GM18867 (cell line): ENCODE data around the gene APRT.
"Not testable (repeated sequence)": the region's sequence is repeated elsewhere in the genome, so short reads cannot be mapped to it uniquely, and the experiment has no call there.

Experiments
- ATAC-seq: cut with Tn5 transposase; IDR thresholded peaks from one replicate; pipeline ENCODE4 v1.9.1; 2021; ENCODE audit warnings: mild to moderate bottlenecking, moderate library complexity; ENCODE audit not compliant: unreplicated experiment

The APRT gene

DNA sequence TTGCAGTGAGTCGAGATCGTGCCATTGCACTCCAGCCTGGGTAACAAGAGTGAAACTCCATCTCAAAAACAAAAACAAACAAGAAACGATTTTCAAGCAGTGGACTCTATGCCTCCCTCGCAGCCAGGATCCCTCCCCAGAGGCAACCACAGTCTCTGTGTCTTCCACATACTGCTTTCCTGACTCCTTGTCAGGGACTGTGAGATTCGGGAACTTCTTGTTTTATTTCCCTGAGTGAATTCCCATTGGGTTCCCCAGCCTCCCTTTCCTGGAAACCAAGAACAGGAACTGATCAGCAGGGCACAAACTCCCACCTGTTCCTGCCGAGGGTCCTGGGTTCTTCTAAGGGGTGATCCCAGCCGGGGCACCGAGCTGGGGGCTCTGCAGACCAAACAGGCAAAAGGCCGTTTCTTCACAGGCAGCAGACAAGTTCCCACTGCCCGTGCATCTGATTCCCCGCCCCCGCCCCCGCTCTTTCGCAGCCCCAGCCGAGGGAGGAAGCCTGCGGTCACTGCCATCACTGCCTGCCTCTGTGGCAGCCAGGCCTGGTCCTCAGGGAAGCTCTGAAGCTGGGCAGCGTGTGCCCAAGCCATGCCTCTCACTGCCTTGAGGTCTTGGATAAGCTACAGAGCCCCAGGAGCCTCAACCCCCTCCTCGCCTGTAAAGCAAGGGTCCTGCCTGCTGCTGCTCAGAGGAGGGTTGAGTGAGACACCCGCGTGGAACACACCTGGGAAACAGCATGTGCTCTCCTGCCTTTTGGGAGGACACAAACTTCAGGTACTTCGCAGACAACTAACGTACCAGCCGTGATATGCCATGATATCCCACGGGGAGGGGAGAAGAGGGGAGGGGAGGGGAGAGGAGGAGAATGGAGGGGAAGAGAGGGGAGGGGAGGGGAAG is 21.2 kb downstream of the APRT start:
- ATAC-seq, result no peak

DNA sequence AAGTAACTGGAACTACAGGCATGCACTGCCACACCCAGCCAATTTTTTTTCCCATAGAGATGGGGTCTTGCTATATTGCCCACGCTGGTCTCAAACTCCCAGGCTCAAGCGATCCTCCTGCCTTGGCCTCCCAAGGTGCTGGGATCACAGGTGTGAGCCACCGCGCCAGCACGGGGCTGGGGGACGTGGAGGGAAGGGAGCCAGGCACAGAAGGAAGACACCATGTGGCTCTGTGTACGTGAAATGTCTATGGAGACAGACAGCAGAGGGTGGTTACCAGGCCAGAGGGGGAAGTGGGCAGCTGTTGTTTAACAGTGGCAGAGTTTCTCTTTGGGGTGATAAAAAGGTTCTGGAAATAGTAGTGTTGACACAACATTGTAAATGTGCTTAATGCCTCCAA is 22.1 kb downstream of the APRT start:
- ATAC-seq, result no peak

DNA sequence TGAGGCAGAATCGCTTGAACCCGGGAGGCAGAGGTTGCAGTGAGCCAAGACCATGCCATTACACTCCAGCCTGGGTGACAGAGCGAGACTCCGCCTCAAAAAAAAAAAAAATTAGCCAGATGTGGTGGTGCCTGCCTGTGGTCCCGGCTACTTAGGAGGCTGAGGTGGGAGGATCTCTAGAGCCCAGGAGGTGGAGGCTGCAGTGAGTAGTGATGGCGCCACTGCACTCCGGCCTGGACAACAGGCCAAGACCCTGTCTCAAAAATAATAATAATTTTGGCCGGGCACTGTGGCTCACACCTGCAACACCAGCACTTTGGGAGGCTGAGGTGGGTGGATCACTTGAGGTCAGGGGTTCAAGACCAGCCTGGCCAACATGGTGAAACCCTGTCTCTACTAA is 23.0 kb downstream of the APRT start:
- not testable (repeated sequence) for ATAC-seq

DNA sequence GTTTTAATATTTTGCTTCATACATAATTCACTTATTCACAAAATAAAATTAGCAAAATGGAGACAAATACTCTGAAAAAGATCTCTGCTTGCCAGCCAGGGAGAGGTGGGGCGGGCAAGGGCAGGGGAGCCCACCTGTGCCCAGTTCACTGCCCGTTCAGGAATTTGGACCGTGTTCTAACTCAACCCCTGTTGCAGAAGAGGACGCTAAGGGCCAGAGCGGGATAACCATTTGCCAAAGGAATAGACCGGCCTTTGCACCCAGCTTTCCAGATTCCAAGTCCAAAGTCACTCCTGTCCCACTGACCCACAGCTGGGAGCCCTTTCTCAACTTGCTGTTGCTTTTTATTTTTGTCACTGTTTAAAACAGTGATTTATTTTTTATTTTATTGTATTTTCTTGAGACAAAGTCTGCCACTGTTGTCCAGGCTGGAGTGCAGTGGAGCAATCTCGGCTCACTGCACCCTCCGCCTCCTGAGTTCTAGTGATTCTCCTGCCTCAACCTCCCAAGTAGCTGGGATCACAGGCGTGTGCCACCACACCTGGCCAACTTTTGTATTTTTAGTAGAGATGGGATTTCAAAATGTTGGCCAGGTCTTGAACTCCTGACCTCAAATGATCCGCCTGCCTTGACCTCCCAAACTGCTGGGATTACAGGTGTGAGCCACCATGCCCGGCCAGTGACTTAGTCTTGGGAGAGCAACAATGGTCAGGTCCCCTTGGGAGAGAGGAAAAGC is 24.0 kb downstream of the APRT start:
- ATAC-seq, result no peak

DNA sequence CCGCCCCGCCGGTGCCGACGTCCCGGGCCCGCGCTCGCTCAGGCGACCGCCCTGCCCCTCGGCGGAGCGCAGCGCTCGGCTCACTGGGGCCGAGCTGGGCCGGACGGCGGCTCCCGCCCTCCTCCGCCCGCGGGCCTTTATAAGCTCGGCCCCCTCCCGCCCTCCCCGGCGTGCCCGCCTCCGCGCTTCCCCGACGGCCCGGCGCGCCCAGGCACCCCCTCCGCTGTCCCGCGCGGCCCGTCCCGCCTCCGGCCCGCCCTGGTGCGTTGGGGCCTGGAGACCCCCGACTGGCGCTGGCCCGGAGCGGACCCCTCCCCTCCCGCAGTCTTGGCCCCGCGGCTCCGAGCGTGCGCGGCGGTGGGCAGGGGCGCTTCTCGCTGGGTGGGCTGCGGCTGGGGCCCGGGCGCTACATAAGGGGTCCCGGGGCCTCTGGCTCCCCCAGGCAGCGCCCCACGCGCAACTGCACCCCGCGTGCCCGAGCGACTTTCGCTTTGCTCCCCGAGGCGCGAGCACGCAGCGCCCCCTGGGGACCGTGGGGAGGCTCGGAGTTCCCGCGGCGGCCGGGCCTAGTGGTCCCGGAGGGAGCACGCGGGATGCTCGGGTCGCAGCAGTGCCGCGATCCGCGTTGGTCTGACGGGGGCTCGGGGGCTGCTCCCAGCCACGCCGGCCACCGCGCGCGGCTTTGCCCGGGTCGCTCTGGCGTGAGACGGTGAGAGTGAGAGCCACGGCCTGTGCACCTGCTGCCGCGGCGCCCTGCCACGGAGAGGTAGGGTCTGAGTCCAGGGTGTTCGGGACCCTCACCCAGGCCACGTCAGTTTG is 26.4 kb downstream of the APRT start, which contains the start of gene PIEZO1:
Gene PIEZO1 (minus strand): TSS at position 115 of the 819 bp plus-strand sequence. CDS start 256 bp downstream, outside the sequence.
- peak; percentile 40 for ATAC-seq

DNA sequence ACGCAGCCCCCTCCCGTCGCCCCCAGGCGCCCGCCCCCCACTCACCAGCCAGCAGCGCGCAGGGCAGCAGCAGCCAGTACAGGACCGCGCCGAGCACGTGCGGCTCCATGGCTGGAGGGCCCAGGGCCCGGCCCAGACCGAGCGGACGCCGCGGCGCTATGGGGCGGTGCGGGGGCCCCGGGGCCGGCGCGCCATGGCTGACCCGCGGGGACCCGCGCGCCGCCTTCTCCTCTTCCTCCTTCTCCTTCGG is 26.9 kb downstream of the APRT start:
- no peak for ATAC-seq

DNA sequence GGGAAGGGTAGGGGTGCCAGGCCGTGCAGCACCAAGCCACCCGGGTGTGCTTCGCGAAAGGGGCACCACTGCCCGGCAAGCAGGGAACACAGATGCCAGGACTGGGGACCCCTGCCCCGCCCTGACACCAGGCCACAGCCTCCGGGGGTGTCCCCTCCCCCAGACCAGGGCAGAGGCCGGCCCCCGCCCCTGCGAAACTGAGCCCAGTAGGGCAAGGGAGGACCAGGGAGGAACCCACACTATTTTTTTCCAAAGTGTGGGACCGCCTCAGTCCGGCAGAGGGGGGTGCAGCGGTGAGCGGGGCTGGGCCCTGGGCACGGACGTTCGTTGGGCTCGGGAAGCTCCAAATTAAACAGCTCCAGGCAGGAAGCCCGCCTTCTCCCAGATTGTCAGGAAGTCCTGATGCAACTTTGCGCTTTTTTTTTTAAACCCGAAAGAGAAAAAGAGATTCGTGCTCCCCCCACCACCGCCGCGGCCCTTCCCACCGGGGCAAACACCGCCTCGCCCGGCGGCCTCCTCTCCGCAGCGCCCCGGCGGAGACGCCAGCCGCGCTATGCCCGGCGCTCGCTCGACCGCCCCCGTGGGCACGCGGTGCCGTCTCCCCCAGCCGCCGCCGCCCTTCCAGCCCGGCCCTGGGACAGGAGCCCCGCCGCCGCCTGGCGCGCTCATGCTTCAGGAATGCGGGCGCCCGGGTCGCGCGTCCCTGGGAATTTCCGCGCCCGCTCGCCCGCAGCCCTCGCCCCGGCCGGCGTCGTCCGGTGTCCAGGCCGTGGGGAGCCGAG is 27.5 kb downstream of the APRT start:
- peak; percentile 7 for ATAC-seq

DNA sequence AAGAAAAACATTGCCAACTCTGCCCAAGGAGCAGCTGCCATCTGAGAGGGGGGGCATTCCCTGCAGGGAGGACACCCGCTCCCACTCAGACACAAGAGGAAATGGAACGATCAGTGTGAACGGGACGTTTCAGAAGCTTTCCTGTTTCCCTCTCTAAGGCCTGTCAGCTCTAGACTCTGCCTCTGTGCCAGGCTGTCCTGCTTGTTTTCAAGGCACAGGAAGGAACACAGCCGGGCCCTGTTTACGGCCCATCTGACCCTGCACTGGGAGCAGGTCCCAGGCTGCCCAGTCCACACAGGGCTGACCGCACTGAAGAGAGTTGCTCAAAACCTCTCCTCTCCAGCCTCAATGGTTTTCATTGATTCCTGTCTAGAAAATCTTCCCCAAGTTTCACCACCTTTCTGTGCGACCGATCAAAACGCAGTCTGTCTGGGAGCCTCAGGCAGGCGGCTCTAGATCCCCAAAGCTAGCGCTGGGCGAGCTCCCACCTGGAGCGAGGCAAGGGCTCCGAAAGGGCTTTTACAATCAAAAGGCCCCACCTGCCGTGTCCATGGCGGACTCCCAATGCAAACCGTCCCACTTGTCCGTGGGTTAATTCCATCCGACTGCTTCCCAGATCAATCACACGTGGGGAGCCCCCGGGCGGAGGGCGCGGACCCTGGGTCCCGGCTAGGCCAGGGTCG is 28.2 kb downstream of the APRT start:
- ATAC-seq, result no peak

DNA sequence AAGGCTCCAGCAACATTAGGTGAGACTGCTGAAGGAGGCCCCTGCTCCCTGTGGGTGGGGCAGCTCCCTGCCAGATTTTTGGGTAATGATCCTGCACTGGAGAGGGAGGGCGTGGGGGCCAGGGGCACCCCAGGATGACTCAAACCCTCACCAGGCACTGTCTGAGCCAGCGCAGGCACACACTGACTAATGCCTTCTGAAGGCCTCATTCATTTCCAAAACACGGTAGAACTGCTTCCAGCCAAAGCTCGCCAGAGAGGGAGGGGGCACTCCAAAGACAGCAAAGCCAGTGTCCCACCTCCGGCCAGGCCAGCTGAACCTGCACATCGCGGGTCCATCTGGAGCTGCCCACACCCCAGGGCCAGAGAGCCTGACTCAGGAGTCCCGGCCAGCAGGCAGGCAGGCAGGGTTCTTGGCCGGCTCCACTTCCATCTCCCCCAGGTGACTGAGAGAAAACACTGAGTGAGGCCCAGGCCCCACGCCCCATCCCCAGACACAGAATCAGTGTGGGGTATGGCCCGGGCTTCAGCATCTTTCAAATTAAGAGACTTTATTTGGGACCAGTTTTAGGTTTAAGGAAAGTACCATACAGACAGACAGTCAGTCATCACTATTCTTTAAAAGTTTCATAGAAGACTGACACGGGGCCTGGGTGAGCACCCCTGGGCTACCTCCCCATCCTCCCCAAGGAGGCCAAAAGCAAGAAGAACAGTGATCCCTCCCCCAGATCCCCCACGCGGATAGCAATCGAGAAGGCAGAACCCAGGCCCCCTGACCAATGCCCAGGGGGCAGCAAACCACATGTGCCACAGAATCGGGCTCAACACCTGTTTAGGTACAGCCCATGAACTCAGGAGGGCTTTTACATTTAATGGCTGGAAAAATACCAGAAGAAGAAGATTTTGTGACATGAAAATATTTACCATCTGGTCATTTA is 29.0 kb downstream of the APRT start:
- no peak for ATAC-seq

DNA sequence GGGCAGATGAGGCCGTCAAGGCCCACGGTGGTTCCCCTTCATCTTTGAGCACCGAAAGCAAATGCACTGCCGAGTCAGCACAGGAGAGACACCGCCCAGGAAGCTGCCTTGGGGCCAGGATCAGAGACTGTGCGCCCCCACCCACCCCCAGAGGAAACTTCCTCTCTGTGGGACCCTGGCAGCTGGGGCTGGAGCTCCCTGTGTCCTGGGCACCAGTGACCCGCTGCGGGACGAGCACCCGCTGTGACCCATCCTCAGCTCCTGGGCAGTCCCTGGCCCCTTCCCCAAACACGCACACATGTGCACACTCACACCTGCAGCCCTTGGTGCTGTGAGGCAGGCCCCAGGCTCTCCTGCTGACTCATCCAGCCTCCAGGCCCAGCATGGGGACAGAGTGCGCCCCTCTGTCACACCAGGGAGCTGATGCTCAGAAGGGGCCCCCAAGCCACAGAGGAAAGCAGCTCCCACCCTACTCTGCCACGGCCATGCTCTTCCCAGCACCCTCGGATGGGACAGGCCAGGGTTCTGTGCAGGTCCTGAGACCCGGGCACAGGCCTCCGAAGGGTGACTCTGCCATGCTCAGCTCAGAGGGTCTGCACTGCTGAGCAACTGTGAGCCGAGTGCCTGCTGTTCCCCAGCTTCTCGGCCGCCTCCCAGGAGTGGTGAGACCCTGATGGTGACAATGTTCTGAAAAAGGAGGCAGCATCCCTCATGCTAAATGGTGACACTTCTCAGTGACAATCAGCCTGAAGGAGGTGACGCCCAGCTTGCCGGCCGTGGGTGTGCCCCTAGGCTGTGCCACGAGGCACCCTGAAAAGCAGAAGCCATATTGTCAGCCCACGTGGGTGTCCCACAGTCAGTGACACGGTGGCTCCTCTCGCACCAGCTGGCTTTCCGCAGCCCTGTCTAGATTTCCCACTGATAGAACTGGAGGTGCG is 30.3 kb downstream of the APRT start:
- no peak for ATAC-seq

DNA sequence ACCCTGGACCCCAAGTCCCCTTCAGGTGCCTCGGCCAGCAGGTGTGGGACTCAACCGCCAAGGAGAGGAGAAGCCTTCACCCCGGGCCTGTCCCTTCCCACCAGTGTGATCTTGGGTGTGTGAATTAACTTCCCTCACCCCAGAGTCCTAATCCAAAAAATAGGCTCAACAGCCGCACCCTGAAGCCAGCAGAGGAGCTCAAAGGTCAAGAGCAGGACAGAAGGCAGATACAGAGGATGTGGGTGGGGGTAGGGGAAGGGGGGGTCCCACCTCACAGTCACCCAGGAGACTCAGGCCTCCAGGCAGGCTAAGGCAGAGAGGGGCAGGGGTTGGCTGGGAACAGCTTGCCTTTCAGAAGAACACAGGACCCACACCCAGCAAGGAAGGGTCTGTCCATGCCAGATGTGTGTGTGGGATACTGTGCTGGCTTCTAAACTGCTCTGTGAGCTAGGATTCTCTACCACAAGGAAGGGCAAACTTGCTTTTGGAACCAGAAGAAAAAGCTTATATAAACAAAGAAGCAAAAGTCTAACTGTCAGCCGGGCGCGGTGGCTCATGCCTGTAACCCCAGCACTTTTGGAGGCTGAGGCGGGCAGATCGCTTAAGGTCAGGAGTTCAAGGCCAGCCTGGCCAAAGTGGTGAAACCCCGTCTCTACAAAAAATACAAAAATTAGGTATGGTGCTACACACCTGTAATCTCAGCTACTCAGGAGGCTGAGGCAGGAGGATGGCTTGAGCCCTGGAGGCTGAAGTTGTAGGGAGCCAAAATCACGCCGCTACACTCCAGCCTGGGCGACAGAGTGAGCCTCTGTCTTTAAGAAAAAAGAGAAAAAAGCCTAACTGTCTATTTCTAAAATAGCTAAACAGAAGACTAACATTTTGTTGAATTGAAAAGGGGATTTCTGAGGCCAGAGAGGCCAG is 31.3 kb downstream of the APRT start:
- ATAC-seq, result no peak

DNA sequence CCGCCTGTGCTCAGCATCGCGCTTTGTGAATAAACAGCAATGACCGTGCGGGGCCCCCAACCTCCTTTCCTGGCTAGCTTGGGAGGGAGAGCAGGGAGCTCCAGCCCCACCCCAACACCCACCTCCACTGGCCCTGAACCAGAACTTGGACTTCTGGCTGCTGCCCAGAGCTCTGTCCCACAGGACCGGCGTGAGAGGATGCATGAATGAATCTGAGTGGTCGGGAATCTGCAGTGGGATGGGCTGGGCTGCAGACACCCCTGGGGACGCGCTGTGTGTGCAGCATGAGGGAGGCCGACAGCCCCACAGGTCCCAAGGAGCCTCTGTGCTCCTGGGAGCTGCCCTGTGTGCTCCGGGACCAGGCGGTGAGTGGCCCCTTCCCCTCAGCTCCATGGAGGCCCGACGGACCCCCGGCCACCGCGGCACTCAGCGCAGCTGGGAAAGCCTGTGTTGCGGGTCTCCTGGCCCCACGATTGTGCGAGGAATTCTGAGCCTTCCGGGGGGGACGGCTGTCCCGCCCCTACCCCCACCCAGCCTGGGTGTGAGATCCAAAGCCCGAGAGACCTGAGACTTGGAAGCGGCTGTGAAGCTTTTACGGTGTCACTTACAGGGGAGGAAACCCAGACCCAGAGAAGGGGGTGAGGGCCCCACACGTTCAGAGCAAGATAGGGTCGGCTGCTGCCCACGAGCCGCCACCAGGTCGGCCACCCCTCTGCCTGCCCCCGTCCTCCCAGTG is 32.2 kb downstream of the APRT start:
- no peak for ATAC-seq

DNA sequence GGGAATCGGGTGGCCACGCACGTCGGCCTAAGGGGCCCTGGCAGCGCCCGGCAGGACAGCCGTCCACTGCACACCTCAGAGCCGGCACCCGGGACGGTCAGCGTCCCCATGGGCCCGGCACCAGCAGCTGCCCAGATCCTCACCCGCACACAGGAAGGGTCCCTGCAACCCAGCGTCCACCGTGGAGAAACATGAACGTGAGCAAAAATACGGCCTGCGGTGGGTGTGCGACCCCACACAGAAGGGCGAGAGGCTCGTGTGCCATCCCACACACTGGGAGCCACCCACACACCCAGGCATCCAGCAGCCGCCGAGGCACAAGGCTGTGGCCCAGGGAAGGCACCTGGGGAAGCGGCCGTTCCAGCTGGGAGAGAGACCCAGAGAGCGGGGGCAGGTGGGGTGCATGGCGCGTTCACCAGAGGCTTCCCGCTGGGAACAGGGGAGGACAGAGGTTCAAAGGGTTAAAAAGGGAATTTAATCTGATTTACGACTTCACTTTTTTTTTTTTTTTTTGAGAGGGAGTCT is 33.1 kb downstream of the APRT start:
- no peak for ATAC-seq

DNA sequence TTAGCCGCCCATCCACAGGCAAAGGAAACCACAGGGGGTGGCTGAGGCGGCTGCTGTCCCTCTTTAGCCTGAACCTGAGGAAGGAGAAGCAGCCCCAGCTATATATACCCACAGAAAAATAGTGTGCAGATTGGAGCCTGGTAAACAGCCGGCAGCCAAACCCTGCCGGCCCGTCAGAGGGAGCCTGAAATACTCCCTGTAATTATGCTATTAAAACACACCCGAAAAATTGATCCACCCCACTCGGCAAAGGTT is 33.5 kb downstream of the APRT start:
- ATAC-seq, result no peak

DNA sequence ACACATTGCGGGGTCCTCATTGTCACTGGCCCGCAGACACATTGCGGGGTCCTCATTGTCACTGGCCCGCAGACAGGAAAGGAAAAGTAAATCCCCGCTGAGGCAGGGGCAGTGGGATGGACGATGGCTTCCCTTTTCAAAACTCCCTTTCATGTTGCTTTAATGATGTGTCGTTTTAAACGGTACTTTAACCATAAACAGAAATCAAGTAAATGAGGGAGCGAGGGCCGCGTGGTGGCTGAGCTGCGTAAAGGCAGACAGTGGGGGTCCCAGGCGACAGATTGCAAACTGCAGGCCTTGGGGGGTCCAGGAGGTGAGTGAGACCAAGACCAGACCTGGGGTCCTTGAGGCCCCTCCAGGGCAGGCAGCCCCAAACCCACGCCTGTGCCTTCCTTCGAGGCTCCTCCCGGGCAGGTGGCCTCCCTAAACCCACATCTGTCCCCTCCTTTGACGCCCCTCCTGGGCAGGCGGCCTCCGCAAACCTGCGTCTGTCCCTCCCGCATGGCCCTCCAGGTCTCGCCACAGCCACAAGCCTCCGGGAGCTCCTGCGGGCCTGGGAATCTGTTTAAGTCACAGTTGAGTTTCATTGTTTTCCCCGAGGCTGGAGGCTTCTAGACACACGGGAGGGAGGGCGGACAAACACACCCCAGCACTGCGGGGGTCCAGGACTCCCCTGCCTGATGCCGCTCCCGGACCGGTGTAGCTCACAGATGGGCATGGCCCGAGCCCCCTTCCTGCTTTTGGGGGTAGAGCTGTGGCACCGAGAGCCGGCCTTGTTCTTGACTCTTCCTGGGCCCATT is 34.1 kb downstream of the APRT start:
- no peak for ATAC-seq
